NCI-H2107 treated with DMSO at 0.1 percent for 48 hours (cell line): ENCODE results near the gene UBE3D.
"Not testable (repeated sequence)": the region's sequence is repeated elsewhere in the genome, so short reads cannot be mapped to it uniquely, and the experiment has no call there.

ENCODE experiments used
- DNase-seq: peaks from one replicate; lab custom pipeline; 2025; ENCODE audit not compliant: unreplicated experiment; lab: John Stamatoyannopoulos, UW

UBE3D gene

DNA sequence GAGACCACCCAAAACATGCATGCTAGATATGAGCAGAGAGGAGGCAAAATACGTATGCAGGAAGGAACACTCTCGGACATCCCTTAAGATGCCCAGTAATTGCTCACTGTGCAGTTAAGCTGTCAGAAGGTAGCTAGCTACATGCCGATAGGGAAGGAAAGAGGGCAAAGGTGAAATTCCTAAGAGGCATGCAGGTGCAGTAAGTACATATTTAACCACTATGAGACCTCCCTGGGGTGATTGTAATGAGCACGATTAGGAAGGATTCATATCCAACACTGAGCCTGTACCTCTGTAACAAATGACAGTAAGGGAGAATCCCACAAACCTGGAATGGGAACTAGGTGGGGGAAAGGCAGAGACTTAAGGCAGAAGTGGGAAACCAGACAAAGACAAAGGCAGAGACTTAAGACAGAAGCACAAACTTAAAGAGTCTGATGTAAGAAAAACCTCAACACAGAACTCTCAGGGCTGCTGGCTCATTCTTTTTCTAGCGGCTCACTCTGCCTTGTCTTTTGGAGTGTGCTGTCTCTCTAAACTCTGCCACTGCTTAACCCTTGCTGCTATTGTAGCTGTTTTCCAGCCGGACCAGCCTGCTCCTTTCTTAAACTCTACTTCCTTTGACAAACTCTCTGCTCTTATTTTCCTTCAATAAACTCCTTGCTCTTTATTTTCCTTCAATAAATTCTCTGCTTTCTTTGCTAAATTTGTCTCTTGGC is 148.1 kb downstream of the UBE3D start:
- DNase-seq, result no peak

DNA sequence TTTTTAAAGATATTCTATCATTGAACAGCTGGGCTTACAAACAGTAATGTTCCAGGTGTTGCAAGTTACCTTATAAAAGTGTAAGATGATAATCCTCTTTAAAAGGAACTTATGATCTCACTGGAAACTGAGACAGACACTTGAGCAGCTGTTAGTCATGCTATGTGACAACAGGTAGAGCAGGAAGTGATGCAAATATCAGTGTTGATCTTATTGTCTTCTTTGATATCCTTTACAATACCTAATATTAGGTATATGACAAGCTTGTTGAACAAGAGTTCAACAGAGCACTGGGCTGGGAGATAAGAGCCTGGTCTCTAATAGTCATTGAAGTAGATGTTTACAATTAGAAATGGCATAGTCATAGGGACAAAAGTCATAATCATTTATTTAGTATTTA is 150.0 kb downstream of the UBE3D start:
- no peak for DNase-seq

DNA sequence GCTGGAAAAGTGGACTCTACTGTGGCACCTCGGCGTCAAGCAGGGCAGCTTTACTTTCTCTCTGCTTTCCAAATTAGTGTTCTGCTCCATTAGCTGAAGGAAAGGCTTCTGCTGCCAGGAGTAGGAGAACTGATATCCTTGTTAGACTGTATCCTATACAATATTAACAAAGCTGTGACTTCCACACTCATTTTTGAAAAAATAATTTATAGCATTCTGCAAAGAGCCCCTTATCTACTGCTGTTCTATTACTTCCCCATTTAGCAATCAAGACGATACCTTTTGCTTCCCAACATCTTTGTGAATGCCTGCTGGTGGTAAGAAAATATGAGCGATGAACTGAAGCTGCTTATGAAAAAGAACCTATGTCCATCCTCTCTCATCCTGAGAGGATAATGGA is 151.1 kb downstream of the UBE3D start:
- no peak for DNase-seq

DNA sequence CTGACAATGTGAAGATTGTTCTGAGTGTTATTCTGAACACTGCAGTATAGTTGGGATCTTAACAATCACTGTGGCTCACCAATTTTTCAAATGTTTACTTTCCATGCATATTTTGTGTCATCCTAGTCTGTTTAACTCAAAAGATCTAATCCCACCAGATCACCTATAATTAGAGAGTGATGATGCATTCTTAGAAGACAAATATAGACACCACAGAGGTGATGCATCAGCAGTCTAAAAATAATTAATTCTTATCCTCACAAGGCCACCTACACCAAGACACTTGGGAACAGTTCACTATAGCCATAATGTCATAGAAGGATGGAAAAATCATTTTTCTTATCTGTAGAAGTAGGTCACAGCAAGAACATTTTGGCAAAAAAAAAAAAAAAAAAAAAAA is 154.8 kb downstream of the UBE3D start:
- no peak for DNase-seq

DNA sequence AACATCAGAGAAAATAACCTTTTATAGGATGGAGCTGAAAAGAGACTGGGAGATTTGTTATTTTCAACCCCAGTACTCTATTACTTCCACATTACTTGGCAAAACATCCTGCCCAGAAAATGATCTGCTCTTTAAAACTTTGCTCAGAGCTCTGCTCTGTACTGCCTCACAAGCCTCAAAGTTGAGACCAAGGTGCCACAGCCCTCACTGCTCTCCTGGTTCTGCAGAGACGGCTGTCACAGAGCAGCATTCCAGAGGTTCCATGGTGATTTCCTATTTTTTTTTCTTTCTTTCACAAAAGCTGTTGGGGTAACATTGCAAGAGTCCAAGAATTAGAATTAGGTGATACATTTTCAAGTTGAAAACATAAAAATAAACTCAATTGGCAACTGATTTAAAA is 155.2 kb downstream of the UBE3D start:
- DNase-seq, result no peak

DNA sequence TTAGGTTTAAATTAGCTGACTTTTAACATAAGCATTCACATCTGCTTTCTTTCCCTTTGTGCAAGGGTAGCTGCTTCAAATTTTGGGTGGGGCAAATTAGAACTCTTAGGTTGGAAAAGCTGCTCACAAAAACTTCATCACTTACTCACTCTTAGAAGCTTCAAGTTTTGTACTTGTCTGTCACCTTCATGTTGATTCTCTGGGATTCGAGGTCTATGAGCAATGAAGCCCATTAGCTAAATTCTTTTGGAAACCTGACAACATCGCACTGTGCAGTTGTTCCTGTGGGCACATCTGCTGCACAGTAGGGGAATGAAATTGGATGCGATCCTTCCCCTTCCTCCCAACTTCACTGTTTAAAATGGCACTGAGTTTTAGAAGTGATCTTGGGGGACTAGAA is 156.1 kb downstream of the UBE3D start:
- DNase-seq, result no peak

DNA sequence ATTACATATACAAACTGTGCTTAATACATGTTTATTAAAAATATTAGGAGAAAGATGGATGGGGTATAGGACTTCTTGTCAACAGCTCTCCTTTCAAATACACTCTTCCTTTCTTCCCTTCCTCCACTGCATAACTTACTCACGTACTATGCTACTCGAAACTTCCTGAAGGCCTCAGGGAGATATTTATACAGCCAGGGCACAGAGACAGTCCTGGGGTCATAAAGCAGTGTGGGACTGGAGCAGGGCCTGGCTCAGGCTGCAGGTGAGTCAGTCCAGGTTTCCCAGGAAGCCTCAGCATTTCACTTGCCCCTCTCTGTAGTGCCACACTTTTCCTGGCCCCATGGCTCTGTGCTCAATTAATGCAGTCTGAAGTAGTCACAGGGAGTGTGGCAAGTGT is 157.0 kb downstream of the UBE3D start:
- no peak for DNase-seq

DNA sequence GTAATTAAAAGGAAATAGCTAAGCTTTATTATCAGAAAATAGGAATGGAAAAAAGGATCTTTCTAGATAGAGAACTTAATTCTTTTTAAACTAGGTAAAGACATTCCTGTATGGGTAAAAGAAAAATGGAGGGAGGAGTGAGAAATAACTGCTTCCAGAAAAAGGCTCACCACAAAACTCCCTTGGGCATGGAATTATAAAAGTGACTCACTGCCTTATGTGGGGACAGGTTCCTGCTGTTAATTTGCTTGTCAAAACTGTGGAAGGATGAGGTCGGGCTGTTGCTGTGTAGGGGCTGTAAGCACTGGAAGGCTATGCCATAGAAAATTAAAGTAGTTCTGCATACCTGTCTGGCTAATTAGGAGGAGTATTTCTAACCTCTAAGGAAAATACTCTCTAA is 158.7 kb downstream of the UBE3D start:
- no peak for DNase-seq

DNA sequence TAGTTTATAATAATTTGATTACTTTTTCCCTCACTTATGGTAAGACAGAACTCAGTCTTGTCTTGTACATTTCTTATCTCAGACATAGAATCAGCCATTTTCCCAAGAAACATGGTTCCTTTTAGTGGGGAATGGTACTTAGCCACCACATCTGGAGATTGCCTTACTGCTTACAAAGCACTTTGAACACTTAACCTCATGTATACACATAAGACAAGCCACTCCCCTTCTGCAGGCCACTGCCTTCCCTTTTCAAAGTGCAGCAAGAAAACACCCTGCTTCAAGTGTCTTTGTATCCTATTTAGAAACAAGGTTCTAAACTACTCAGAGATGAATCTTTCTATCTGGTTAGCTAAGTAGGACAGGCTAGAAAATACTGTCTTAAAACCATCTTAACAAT is 159.2 kb downstream of the UBE3D start:
- no peak for DNase-seq

DNA sequence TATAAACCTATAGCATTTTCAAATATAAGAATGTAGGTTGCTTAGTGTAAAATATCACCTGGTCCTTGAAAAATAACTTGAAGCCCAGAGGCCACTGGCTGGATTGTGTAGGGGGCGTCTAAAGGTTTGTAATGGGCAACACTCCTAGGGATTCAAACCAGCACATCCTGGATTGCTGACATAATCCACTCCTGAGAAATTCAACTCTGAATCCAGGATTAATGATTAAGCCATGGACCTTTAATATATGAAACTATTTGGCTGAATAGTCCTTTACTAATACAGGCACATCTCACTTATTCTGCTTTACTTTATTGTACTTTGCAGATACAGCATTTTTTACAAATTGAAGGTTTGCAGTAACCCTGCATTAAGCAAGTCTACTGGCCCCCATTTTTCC is 160.8 kb downstream of the UBE3D start:
- no peak for DNase-seq

DNA sequence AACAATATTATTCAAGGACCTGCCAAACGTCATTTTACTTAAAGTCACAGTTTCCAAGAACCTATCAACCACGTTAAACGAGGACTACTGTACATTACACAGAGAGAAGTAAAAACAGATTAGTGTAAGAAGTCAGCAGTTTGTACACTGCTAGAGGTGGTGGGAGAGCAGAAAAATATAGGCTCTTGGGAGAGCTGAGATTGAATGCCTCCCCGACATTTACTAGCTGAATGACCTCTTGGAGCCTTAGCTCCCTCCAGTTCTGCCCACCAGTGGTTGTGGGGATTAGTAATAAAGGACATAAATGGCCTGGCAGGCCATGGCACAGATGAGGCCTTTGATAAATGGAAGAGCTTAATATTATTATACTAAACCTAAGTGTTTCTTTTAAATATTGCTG is 161.4 kb downstream of the UBE3D start:
- DNase-seq, result no peak

DNA sequence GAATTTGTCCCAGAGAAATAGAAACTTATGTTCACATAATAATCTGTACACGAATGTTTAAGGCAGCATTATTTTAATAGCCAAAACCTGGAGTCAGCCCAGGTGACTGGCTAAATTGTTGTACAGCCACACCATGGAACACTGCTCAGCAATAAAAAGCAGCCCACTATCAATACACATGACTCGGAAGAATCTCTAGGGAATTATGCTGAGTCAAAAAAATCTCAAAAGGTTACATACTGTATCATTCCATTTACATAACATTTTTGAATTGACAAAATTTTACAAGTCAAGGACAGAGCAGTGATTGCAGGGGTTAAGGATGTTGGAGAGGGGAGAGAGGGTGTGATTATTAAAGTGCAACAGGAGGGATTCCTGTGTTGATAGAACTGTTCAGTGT is 163.4 kb downstream of the UBE3D start:
- no peak for DNase-seq

DNA sequence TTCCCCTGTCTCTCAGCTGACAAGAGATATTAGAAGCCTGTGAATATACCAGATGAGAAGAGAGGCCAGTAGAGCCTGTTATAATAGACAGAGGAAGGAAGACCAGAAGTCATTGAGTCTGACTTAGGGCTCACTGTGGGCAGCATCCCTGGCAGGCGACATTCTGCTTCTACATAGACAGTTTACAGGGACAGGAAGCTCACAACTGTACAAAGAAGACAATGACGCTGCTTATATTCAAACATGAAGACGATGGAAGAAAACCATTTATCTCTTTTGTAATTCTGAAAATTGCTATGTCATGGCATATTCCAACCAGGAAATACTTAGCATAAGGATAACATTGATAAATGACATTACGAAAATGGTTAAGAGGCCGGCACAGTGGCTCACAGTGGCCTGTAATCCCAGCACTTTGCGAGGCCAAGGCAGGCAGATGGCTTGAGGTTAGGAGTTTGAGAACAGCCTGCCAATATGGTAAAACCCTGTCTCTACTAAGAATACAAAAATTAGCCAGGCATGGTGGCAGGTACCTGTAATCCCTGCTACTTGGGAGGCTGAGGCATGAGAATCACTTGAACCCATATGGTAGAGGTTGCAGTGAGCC is 170.9 kb downstream of the UBE3D start:
- no peak for DNase-seq

DNA sequence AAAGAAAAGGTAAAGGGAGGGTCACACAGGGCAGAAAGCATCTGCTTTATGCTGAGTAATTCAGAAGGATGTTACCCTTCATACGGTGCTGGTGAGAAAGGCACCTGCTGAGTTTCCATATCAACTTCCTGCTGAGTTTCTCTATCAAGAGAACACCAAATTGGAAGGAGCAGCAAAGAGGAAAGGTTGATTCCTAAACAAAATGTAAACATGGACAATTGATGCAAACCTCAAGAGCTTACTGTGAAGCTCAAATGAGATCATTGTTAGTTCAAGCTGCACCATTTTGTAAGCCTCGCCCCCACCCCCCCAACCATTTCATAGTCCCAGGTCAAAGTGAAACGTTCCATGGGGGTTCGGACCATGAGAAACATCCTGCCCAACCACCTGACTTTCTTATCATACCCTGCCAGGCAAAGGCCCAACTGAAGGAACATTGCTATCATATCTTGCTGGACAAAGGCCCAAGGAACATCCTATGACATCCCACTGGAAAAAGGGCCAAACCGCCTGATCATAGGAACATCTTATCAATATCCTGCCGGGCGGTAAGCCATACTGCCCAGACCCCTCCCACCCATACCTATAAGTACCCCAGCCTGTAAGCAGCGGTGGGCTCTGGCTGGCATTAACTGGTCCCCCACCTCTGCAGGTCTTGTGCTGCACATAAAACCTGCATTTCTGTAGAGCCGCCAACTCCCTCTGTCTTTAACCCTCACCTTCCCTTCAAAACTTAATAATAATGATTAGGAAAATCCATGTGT is 171.6 kb downstream of the UBE3D start:
- no peak for DNase-seq

DNA sequence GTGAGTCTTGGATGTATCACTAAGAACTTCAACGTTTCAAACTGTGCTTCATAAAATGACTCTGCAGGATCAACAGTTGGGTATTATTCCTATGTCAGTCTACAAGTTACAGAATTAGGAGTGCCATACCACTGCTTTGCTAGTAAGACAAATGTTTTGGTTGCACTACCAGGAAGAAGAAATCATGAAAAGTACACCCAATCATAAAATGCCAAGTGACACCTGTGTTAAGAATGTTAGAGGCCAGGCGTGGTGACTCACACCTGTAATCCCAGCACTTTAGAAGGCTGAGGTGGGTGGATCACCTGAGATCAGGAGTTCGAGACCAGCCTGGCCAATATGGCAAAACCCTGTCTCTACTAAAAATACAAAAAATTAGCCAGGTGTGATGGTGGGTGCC is 174.1 kb downstream of the UBE3D start:
- DNase-seq, result not testable (repeated sequence)

DNA sequence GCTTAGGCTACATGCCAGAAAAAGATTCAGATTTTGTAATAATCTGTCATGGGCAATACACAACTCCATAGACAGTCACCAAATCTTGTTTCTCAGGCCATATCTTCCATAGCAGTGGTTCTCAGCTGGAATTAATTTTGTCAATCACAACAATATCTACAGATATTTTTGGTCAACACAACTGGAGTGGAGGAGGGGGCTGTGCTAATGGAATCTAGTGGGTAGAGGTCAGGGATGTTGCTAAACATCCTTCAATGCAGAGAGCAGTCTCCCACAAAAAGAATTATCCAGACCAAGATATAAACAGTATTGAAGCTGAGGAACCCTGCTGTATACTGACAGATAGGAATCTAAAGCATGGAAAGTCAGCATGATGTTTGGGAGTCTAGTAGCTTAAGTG is 174.6 kb downstream of the UBE3D start:
- DNase-seq, result no peak

DNA sequence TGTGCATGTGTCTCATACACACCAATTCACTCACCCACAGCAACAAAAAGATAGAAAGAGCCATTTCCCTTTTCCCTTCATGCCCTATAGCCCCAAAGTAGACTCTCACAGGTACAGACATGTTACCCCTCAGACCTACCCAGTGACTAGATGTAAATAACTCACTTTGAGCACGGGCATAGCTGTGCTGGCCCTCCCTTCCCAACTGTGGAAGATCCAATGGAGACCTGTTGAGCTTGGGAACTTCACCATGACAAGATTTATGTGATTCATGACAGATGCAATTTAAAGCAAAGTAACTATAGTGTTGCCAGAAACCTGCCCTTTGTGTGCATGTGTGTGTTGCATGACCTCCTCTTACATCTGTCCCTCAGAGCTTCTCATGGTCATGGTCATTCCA is 175.4 kb downstream of the UBE3D start:
- no peak for DNase-seq

DNA sequence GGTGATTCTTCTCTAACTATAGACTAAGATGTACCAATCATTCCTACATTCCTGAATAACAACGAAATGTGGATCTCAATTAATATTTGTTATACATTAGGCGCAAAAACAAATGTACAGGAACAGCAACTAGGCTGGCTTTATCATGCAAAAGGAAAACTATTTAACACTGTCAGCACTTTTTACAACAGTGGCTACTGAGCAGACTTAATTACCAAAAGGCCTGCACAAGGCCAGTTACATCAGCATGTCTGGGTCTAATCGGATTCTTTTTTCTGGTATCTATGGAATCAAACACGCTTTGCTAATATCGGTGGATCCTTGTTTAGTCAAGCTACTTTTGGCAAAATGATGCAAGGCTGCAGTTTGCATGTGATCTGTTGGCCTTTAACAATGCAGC is 176.5 kb downstream of the UBE3D start:
- DNase-seq, result no peak

DNA sequence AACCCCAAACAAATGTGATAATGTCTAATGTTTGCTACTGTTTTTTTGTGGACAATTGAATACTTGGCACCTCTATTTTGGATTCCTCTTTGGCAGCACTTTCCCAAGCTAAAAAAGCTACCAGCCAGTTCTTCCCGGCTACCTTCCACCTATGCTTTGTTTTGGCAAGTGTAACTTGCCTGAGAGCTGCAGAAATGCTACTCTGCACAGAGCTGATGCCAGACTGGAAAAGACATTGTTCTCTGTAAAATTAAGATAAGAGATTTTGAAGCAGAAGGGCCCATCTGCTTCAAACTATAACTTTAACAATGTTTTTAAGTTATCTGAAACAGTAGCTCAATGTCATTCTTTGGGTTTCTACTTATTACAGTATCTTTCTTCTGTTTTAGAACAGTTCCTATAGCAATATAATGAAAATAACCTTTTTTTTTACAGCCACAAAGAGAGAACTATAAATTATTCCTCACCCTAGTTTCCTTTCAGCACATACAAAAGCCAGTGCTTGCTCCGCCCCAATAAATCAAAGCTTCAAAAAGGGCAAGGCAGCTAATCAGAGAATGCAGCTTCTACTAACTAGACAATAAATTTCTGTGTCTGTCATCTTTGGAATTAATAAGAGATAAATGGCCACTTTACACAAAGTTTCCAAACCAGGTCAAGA is 183.1 kb downstream of the UBE3D start:
- DNase-seq, result no peak

DNA sequence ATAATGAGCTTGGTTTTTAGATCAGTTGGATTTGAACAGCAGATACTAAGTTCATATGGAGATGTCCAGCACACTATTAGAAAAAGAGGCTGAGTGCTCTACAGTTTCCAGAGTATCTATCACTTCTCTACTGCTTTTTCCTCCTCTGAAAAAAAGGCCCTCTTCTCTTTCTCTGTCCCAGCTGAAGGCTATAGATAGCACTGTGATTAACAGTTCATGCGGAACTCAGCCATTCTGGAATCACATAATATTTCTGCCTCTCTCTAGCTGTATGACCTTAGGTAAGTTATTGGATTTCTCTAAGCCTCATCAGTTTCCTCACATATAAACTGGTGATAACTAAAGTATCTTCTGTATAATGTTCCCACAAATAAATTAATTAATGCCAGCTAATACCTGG is 184.1 kb downstream of the UBE3D start:
- no peak for DNase-seq

DNA sequence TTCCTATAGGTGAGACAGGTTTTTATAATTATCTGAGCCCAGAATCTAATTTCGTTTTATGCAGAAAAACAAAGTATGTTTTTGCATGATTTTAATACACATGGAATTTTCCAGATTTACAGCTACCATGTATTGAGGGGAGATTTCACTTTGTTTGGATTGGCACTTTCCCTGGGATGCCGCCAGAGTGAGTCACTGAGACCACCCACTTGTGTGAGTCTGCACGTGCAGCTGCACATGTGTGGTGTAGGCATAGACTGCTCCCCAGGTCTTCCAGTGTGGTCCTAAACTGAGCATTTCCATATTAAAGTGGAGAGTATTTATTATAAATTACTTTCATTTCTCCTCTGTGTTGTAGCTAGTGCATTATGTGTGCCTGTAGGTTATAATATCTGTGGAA is 186.8 kb downstream of the UBE3D start:
- DNase-seq, result no peak
